ENCODE results near the gene GALNT10. TPM values are rescaled to one million over a fixed set of nuclear protein-coding genes. Genes with fewer than 3 reads are reported as not detected.
A peak's percentile ranks its signal among the peaks of the same experiment; 100 is the strongest.

The GALNT10 gene
- total and polyA plus RNA-seq, 8 donors = 5.3 to 76.4 (median 27.4) TPM

GRCh38 chr5:154275566-154275965 is 85.0 kb downstream of the GALNT10 start:
- WGBS, 5 donors = 81 to 97% (median 90%) methylated on average over 3 of the region's 3 CpGs
- H3K27me3 ChIP-seq = no peaks in the 10 kb centered on the region
- no peaks in the 10 kb centered on the region for H3K36me3 ChIP-seq
- H3K4me3 ChIP-seq = no peak overlapping the region
- no peaks in the 10 kb centered on the region for H3K9me3 ChIP-seq
- peaks cover 24 to 50% (median 38%) of the 10 kb centered on the region in 4 donors for H3K4me1 ChIP-seq
- no peak for DNase-seq
- no peak overlapping the region for H3K27ac ChIP-seq
- intact Hi-C loops (cut with DNase I; ENCODE audit: low total_unique reads) = no loop called here
- TF ChIP-seq POLR2A (IDR thresholded peaks at IDR 0.05) (no peak), POLR2AphosphoS5 (IDR thresholded peaks at IDR 0.05) (no peak), EP300 (IDR thresholded peaks at IDR 0.05) (no peak)
- TF ChIP-seq, protein P1, sequence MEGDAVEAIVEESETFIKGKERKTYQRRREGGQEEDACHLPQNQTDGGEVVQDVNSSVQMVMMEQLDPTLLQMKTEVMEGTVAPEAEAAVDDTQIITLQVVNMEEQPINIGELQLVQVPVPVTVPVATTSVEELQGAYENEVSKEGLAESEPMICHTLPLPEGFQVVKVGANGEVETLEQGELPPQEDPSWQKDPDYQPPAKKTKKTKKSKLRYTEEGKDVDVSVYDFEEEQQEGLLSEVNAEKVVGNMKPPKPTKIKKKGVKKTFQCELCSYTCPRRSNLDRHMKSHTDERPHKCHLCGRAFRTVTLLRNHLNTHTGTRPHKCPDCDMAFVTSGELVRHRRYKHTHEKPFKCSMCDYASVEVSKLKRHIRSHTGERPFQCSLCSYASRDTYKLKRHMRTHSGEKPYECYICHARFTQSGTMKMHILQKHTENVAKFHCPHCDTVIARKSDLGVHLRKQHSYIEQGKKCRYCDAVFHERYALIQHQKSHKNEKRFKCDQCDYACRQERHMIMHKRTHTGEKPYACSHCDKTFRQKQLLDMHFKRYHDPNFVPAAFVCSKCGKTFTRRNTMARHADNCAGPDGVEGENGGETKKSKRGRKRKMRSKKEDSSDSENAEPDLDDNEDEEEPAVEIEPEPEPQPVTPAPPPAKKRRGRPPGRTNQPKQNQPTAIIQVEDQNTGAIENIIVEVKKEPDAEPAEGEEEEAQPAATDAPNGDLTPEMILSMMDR (IDR thresholded peaks at IDR 0.05) = no peak

GRCh38 chr5:154276261-154276972 is 85.9 kb downstream of the GALNT10 start:
- H3K4me3 ChIP-seq = no peak overlapping the region
- H3K36me3 ChIP-seq = no peaks in the 10 kb centered on the region
- intact Hi-C loops (cut with DNase I; ENCODE audit: low total_unique reads) = no loop called here
- WGBS, 5 donors = 58 to 72% (median 64%) methylated on average over 5 of the region's 5 CpGs
- H3K9me3 ChIP-seq = no peaks in the 10 kb centered on the region
- DNase-seq = no peak
- peaks cover 24 to 50% (median 37%) of the 10 kb centered on the region in 4 donors for H3K4me1 ChIP-seq
- peak overlapping the region in 1 of 5 donors; percentile 35 for H3K27ac ChIP-seq
- no peaks in the 10 kb centered on the region for H3K27me3 ChIP-seq
- TF ChIP-seq EP300 (IDR thresholded peaks at IDR 0.05) (no peak), POLR2AphosphoS5 (IDR thresholded peaks at IDR 0.05) (no peak), POLR2A (IDR thresholded peaks at IDR 0.05) (no peak)
- TF ChIP-seq, protein P1 (IDR thresholded peaks at IDR 0.05) = no peak

DNA sequence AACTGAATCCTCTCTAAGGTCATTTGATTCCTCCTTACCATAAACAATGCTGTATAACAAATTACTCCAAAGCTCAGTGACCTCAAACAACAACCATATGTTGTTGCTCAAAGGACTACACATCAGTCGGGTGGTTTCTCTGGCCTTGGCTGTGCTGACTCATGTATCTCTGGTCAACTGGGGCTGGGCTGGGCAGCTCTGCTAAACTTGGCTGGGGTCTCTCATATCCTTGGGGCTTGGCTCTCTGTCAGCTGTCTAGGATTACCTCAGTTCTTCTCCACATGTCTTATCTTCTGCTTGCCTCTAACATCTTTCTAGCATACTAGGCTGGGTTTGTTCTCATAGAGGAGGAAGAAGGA is 86.4 kb downstream of the GALNT10 start:
- H3K4me1 ChIP-seq = peaks cover 24 to 45% (median 33%) of the 10 kb centered on the region in 4 donors
- H3K36me3 ChIP-seq = no peaks in the 10 kb centered on the region
- H3K27ac ChIP-seq = peak overlapping the region in 3 of 5 donors; percentile 20 to 44 (median 35)
- H3K27me3 ChIP-seq = no peaks in the 10 kb centered on the region
- TF ChIP-seq POLR2AphosphoS5 (IDR thresholded peaks at IDR 0.05) (peak in 1 of 3 donors; percentile 42), POLR2A (IDR thresholded peaks at IDR 0.05) (no peak)
- H3K4me3 ChIP-seq = no peak overlapping the region
- intact Hi-C loops (cut with DNase I; ENCODE audit: low total_unique reads) = no loop called here
- 50 to 85% (median 68%) methylated on average over 1 of the region's 1 CpG for WGBS, 5 donors
- DNase-seq = peak in 1 of 2 donors; percentile 84
- H3K9me3 ChIP-seq = no peaks in the 10 kb centered on the region

DNA sequence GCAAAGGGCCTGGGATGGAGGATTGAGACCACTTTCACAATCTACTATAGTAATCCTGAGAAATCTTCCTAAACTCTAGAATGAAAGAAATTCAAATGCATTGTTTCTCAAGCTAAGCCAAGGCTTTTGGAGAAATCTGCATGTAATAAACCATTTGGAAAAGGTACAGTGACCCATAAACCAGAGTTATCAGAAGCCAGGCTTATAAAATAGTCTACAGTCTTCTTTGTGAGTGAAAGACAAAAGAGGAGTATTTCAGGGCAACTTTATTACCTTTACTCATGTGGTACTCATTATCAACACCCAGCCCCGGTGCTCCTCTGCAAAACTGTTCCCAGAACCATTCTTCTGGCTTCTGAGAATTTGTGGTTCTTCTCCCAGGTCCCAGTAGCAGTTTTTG is 87.0 kb downstream of the GALNT10 start:
- H3K9me3 ChIP-seq = no peaks in the 10 kb centered on the region
- no peak overlapping the region for H3K4me3 ChIP-seq
- H3K27me3 ChIP-seq = no peaks in the 10 kb centered on the region
- peak overlapping the region in 3 of 5 donors; percentile 20 to 44 (median 35) for H3K27ac ChIP-seq
- no peak for TF ChIP-seq EP300 (IDR thresholded peaks at IDR 0.05)
- no peak for TF ChIP-seq POLR2AphosphoS5 (IDR thresholded peaks at IDR 0.05)
- TF ChIP-seq, protein P1 (IDR thresholded peaks at IDR 0.05) = no peak
- TF ChIP-seq POLR2A (IDR thresholded peaks at IDR 0.05) = no peak
- 75 to 89% (median 85%) methylated on average over 1 of the region's 1 CpG for WGBS, 5 donors
- DNase-seq = no peak
- H3K4me1 ChIP-seq = peaks cover 20 to 39% (median 27%) of the 10 kb centered on the region in 4 donors
- intact Hi-C loops (cut with DNase I; ENCODE audit: low total_unique reads) = no loop called here
- H3K36me3 ChIP-seq = no peaks in the 10 kb centered on the region

DNA sequence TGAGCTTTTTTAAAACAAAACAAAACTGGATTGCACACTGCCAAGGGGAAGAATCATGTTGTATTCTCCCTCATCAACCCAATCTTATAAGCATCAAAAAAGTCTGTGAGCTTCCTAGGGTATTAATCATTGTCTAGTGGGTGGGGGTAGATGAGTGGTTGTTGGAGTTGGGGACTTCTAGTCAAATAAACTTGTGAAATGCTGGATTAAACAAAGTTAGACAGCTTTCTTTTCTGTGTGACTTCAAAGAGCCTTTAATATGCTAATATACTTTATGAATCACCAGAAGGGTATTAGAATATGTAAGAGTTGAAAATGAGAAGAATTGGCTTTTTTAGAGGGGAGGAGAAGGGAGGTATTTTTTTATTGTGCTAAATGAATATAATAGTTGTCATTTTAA is 87.7 kb downstream of the GALNT10 start:
- TF ChIP-seq POLR2AphosphoS5 (IDR thresholded peaks at IDR 0.05) (no peak), POLR2A (IDR thresholded peaks at IDR 0.05) (no peak), EP300 (IDR thresholded peaks at IDR 0.05) (no peak)
- TF ChIP-seq, protein P1 (IDR thresholded peaks at IDR 0.05) = no peak
- no peaks in the 10 kb centered on the region for H3K9me3 ChIP-seq
- H3K4me3 ChIP-seq = no peak overlapping the region
- peaks cover 13 to 32% (median 20%) of the 10 kb centered on the region in 4 donors for H3K4me1 ChIP-seq
- DNase-seq = no peak
- no peaks in the 10 kb centered on the region for H3K36me3 ChIP-seq
- intact Hi-C loops (cut with DNase I; ENCODE audit: low total_unique reads) = no loop called here
- no peak overlapping the region for H3K27ac ChIP-seq
- H3K27me3 ChIP-seq = no peaks in the 10 kb centered on the region

Measured in stomach (tissue), 9 donors.